SU-DHL-6 (cell line): ENCODE measurements around the gene C1orf198.
A peak's percentile ranks its signal among the peaks of the same experiment; 100 is the strongest.

ENCODE experiments used
- H2AFZ ChIP-seq: fragments of 200-600 bp; sonication (generic); 2 replicates; pipeline ENCODE4 v1.6.1; 2014; ENCODE audit warnings: low read depth, mild to moderate bottlenecking, moderate library complexity, mixed read lengths, antibody characterized with exemption, low read length; ENCODE audit not compliant: severe bottlenecking
- H3F3A ChIP-seq: fragments of 200-600 bp; shearing (Covaris generic); 2 replicates; pipeline ENCODE4 v1.6.0; 2016; ENCODE audit warnings: antibody characterized with exemption, mild to moderate bottlenecking; ENCODE audit not compliant: insufficient read depth
- H3K27ac ChIP-seq: fragments of 200-600 bp; sonication (generic); 2 replicates; pipeline ENCODE4 v1.5.1; 2016; ENCODE audit warnings: low read depth, mild to moderate bottlenecking, low read length, moderate library complexity, mixed read lengths
- H3K27me3 ChIP-seq: fragments of 200-600 bp; sonication (generic), shearing (Covaris generic); 2 replicates; pipeline ENCODE4 v1.6.0; 2014; ENCODE audit warnings: mild to moderate bottlenecking, low read length
- H3K36me3 ChIP-seq: fragments of 200-600 bp; sonication (generic); 2 replicates; pipeline ENCODE4 v1.6.1; 2014; ENCODE audit warnings: mild to moderate bottlenecking, low read length, mixed read lengths
- H3K4me2 ChIP-seq: fragments of 300-600, 200-600 bp; shearing (Covaris generic), sonication (generic); 2 replicates; pipeline ENCODE4 v1.6.0; 2014; ENCODE audit warnings: low read length, low read depth, mild to moderate bottlenecking; ENCODE audit not compliant: poor library complexity, severe bottlenecking
- H3K4me3 ChIP-seq: fragments of 200-600 bp; sonication (generic); 2 replicates; pipeline ENCODE4 v1.5.1; 2014; ENCODE audit warnings: antibody characterized with exemption, low read length, mild to moderate bottlenecking, mixed read lengths; ENCODE audit not compliant: insufficient read depth, poor library complexity, severe bottlenecking
- H3K79me2 ChIP-seq: fragments of 200-600 bp; sonication (generic); 2 replicates; pipeline ENCODE4 v1.6.1; 2014; ENCODE audit warnings: mild to moderate bottlenecking, low read length, moderate library complexity; ENCODE audit not compliant: insufficient read depth
- H3K9ac ChIP-seq: fragments of 200-600 bp; sonication (generic); 2 replicates; pipeline ENCODE4 v1.7.0; 2014; ENCODE audit warnings: mild to moderate bottlenecking, low read length
- H3K9me2 ChIP-seq: fragments of 200-600 bp; sonication (generic); replicated peaks from 2 replicates; pipeline ENCODE4 v1.6.1; 2014; ENCODE audit warnings: low read length; ENCODE audit not compliant: insufficient read depth
- H3K9me3 ChIP-seq: fragments of 200-600 bp; sonication (generic); 2 replicates; pipeline ENCODE4 v1.6.1; 2014; ENCODE audit warnings: low read length, mixed read lengths; ENCODE audit not compliant: insufficient read depth
- H4K20me1 ChIP-seq: fragments of 200-600 bp; sonication (generic); 2 replicates; pipeline ENCODE4 v1.6.1; 2014; ENCODE audit warnings: low read depth, mild to moderate bottlenecking, antibody characterized with exemption, low read length, moderate library complexity, mixed read lengths
- EZH2phosphoT487 ChIP-seq: fragments of 200-600 bp; sonication (generic), shearing (Covaris generic); conservative IDR thresholded peaks from 2 replicates; pipeline ENCODE4 v1.6.1; 2018; ENCODE audit warnings: mild to moderate bottlenecking, antibody characterized with exemption, low read length, moderate library complexity, mixed read lengths
- TF ChIP-seq, protein P1 (sequence below): fragments of 200-600 bp; sonication (generic); IDR thresholded peaks from one replicate; pipeline ENCODE4 v1.5.1; 2017; ENCODE audit warnings: antibody characterized with exemption, mild to moderate bottlenecking, low read length, moderate library complexity; ENCODE audit not compliant: insufficient read depth, poor library complexity, severe bottlenecking

Gene C1orf198, protein sequence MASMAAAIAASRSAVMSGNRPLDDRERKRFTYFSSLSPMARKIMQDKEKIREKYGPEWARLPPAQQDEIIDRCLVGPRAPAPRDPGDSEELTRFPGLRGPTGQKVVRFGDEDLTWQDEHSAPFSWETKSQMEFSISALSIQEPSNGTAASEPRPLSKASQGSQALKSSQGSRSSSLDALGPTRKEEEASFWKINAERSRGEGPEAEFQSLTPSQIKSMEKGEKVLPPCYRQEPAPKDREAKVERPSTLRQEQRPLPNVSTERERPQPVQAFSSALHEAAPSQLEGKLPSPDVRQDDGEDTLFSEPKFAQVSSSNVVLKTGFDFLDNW

GRCh38 chr1:230867903-230868735 lies at the start of gene C1orf198:
Gene C1orf198, minus strand, starts transcription at chr1:230868521. Its CDS starts 9 bp downstream, at chr1:230868512.
- H4K20me1 ChIP-seq = no peaks in the 10 kb centered on the region
- H3K9ac ChIP-seq = peak within 1 kb of the TSS; percentile 53
- no peaks in the 10 kb centered on the region for H3F3A ChIP-seq
- peak within 1 kb of the TSS; percentile 98 for H2AFZ ChIP-seq
- H3K27me3 ChIP-seq = no peaks in the 10 kb centered on the region
- peak within 1 kb of the TSS; percentile 59 for H3K4me3 ChIP-seq
- no peaks in the 10 kb centered on the region for H3K79me2 ChIP-seq
- peak within 1 kb of the TSS; percentile 65 for H3K4me2 ChIP-seq
- no peak for TF ChIP-seq EZH2phosphoT487
- TF ChIP-seq, protein P1, sequence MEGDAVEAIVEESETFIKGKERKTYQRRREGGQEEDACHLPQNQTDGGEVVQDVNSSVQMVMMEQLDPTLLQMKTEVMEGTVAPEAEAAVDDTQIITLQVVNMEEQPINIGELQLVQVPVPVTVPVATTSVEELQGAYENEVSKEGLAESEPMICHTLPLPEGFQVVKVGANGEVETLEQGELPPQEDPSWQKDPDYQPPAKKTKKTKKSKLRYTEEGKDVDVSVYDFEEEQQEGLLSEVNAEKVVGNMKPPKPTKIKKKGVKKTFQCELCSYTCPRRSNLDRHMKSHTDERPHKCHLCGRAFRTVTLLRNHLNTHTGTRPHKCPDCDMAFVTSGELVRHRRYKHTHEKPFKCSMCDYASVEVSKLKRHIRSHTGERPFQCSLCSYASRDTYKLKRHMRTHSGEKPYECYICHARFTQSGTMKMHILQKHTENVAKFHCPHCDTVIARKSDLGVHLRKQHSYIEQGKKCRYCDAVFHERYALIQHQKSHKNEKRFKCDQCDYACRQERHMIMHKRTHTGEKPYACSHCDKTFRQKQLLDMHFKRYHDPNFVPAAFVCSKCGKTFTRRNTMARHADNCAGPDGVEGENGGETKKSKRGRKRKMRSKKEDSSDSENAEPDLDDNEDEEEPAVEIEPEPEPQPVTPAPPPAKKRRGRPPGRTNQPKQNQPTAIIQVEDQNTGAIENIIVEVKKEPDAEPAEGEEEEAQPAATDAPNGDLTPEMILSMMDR = no peak
- no peaks in the 10 kb centered on the region for H3K36me3 ChIP-seq
- no peaks in the 10 kb centered on the region for H3K9me3 ChIP-seq
- no peaks in the 10 kb centered on the region for H3K9me2 ChIP-seq
- no peak within 1 kb of the TSS for H3K27ac ChIP-seq

GRCh38 chr1:230917284-230918135 lies 49.2 kb upstream of the C1orf198 start:
- Histone ChIP-seq H3K4me2 (no peak overlapping the region), H3K36me3 (peaks cover 2% of the 10 kb centered on the region), H3K9me3 (no peaks in the 10 kb centered on the region)

DNA sequence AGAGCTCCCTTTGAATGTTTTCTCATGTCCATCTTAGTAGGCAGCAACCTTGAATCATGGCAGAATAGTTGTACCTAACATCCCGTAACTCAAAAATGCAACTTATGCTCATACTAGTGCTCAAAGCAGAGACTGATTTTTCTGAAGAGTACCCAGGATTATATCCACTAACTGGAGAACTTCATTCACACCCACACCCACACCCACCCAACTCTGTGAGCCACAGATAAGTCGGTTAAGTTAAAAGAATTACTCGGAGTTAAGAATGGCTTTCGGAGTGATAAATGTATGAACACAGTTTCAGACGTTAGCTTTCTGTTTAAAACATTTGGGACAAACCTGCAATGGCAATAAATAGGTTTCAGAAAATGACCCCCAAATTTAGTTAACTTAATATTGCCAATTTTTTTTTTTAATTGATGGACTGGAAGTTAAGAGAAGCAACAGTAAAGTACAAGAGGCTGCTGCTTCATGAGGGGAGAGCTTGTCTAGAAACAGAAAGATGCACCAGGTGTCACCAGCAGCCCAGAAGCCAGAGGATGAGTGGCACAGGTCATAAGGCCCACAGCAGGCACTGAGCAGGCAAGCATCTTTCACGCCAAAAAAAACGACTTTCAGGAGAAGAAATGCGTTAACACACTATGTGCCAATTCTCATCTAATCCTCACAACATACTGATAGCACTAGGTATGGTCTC lies 48.4 kb upstream of the C1orf198 start:
- Histone ChIP-seq H2AFZ (no peak overlapping the region), H3K36me3 (peaks cover 5% of the 10 kb centered on the region), H3K9me2 (no peaks in the 10 kb centered on the region), H3K9me3 (no peaks in the 10 kb centered on the region), H3K79me2 (no peaks in the 10 kb centered on the region), H3K9ac (no peak overlapping the region), H3K4me2 (no peak overlapping the region), H3K4me3 (no peak overlapping the region), H3F3A (no peaks in the 10 kb centered on the region), H4K20me1 (no peaks in the 10 kb centered on the region), H3K27me3 (no peaks in the 10 kb centered on the region), H3K27ac (no peak overlapping the region)
- TF ChIP-seq, protein P1 = no peak
- no peak for TF ChIP-seq EZH2phosphoT487

More at GRCh38 chr1:230917284-230918135, 49.2 kb upstream of the C1orf198 start:
- H3K27ac ChIP-seq = no peak overlapping the region
- H3K4me3 ChIP-seq = no peak overlapping the region
- no peaks in the 10 kb centered on the region for H3K9me2 ChIP-seq
- no peaks in the 10 kb centered on the region for H3K79me2 ChIP-seq
- no peak overlapping the region for H3K9ac ChIP-seq
- TF ChIP-seq, protein P1 = peak; percentile 56
- TF ChIP-seq EZH2phosphoT487 = no peak
- H4K20me1 ChIP-seq = no peaks in the 10 kb centered on the region
- H3K27me3 ChIP-seq = no peaks in the 10 kb centered on the region
- H3F3A ChIP-seq = no peaks in the 10 kb centered on the region
- no peak overlapping the region for H2AFZ ChIP-seq
